ENCODE results near the gene IPO9.

The IPO9 gene

GRCh38 chr1:201886103-201886885, 57.3 kb downstream of the IPO9 start:
- no peak for DNase-seq

- DNase-seq: peak in 13 of 56 donors; percentile 22 to 54 (median 32)
Measured at GRCh38 chr1:201887116-201887866, 58.3 kb downstream of the IPO9 start.

GRCh38 chr1:201888282-201889089, 59.5 kb downstream of the IPO9 start, which contains the start of gene SHISA4:
TSS of gene SHISA4 (plus strand) at chr1:201888898. CDS start at chr1:201888995, 97 bp downstream.
- peak in 55 of 56 donors; percentile 79 to 100 (median 94) for DNase-seq

GRCh38 chr1:201889090-201889968, 60.4 kb downstream of the IPO9 start:
- DNase-seq: peak in 6 of 56 donors; percentile 22 to 59 (median 42)

- peak in 2 of 56 donors; percentile 21 to 46 for DNase-seq
Measured at GRCh38 chr1:201890223-201890622, 61.3 kb downstream of the IPO9 start.

- DNase-seq: no peak
Measured at GRCh38 chr1:201890806-201891450, 62.0 kb downstream of the IPO9 start.

- DNase-seq: no peak
Measured at GRCh38 chr1:201891451-201892045, 62.6 kb downstream of the IPO9 start.

GRCh38 chr1:201892211-201892610, 63.3 kb downstream of the IPO9 start:
- no peak for DNase-seq

- no peak for DNase-seq
Measured at GRCh38 chr1:201893431-201893830, 64.5 kb downstream of the IPO9 start.

- no peak for DNase-seq
Measured at GRCh38 chr1:201894343-201895119, 65.6 kb downstream of the IPO9 start.

- DNase-seq: no peak
Measured at GRCh38 chr1:201895120-201895665, 66.2 kb downstream of the IPO9 start.

- peak in 53 of 56 donors; percentile 28 to 88 (median 63) for DNase-seq
Measured at GRCh38 chr1:201895913-201896807, 67.2 kb downstream of the IPO9 start.

GRCh38 chr1:201896951-201897391, 68.0 kb downstream of the IPO9 start:
- DNase-seq: no peak

GRCh38 chr1:201898240-201898894, 69.4 kb downstream of the IPO9 start:
- DNase-seq: no peak

- no peak for DNase-seq
Measured at GRCh38 chr1:201898992-201899391, 70.0 kb downstream of the IPO9 start.

GRCh38 chr1:201899683-201900429, 70.9 kb downstream of the IPO9 start:
- no peak for DNase-seq

Data from amygdala (tissue), 56 donors.